CD4-positive, alpha-beta T cell treated with Interleukin-4 for 4 hours (primary cell): ENCODE results near the gene GMPPB.
A peak's percentile ranks its signal among the peaks of the same experiment; 100 is the strongest.
"Not testable (repeated sequence)": the region's sequence is repeated elsewhere in the genome, so short reads cannot be mapped to it uniquely, and the experiment has no call there.

ENCODE experiments used
- DNase-seq: peaks from one replicate; pipeline ENCODE4 v3.0.0-alpha.2; 2020

Gene GMPPB

DNA sequence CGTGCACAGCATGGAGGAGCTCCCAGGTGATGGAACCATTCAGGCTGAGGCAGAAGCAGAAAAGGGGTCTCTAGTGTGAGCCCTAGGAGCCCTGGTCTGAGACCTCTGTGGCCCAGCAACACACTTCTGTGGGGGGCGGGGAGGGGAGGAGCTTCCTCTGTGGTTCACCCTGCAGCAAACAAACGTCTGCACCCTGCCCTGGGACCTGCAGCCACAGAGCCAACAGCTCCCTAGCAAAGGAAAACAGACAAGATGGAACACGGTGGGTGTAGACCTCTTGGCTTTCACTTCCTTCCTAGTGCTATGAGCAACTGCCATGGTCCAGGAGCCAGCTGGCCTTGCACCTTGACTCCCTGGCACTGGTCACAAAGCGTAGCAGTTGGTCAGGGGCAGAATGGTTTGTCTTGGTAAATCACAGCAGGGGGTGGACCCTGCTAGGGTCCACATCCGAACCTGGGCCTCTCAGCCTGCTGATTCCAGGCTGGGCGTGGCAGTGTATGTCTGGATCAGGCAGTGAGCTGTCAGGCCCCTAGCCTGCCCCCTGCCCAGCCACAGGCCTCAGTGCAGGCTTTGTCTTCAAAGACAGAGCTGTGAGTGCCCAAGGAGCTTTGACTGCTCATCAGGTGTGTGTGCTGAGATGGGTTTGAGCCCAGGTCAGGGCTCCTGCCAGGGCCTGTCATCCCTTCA is 11.0 kb downstream of the GMPPB start:
- no peak for DNase-seq

DNA sequence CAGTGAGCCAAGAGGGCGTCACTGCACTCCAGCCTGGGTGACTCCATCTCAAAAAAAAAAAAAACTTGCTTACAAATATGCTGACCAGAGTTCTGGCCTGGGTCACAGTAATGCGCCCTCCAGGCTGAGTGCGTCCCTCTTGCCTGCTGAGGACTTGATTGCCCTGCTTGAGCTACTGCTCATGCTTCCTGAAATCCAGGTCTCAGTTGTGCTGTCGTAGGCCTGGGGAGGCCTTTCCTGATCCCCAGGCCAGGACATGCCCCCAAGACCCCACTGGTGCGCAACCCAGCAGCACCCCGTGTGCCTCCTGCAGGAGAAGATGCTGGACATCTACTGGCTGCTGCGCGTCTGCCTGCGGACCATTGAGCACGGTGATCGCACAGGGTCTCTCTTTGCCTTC is 11.6 kb downstream of the GMPPB start:
- DNase-seq, result no peak

DNA sequence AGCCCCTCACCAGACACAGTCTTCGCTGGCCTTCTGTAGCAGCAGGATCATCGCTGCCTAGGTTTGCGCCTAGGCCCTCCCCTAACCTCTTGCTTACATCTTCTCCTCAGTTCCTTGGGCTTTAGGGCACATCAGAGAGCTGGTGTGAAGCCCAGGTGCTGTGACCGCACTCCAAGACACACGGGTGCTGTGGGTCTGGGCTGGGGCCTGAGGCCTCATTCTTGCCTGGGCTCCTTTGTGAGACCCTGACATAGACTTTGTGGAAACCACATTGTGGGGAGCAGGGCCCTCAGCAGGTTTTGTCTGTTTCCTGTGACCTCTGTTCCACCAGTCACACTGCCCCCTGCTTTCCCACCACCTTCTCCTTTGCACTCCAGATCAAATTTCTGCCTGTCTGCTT is 12.3 kb downstream of the GMPPB start:
- no peak for DNase-seq

DNA sequence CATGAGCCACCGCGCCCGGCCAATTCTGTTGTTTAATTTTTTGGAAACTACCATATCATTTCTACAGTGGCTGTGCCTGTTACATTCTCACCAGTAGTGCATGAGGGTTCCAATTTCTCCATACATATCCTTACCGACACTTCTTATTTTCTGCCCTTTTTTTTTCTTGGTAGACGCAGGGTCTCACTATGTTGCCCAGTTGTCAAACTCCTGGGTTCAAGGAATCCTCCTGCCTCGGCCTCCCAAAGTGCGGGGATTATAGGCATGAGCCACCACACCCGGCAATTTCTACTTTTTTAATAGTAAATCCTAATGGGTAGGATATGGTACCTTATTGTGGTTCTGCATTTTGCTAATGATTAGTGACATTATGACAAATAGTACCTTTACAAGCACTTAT is 13.9 kb downstream of the GMPPB start:
- no peak for DNase-seq

DNA sequence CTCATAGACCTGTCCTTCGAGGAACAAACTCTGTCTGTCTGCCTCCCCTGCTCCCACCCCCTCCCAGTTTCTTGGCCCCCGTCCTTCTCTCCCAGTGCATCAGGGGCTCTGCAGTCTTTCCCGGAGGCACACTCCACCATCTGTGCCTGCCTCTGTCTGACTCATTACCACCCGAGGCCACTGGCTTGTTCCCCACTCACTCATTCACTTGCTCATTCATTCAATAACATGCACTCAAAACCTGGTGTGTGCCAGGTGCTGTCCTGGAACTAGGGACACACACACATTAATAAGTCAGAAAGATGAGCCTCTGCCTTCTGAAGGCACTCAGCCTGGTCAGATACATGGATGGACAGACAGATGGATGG is 16.7 kb downstream of the GMPPB start:
- no peak for DNase-seq

DNA sequence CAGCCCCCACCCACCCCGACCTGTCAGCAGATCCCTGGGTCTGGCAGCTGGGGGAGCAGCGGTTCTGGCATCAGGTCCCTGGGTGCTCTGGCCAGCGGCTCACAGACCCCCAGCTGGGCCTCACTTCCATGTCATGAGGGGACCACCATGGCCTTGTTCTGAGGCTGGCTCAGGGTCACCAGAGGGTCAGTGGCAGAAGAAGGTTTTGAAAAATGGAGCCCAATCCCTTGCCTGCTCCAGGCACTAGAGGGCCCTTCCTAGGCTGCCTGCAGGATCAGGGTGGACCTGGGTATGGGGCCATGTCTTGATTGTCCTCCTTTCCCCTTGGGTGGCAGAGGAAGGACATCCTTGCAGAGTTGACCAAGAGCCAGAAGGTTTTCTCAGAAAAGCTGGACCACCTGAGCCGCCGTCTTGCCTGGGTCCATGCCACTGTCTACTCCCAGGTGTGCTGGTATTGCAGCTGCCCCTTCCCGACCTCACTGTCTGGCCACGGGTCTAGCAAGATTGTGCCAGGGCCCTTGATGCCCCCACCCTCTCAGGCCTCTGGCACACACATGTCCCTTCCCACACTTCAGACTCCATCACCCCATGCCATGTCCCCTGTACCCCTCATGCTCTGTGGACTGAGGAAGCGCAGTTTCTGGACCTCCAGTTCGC is 17.2 kb downstream of the GMPPB start:
- DNase-seq, result no peak

DNA sequence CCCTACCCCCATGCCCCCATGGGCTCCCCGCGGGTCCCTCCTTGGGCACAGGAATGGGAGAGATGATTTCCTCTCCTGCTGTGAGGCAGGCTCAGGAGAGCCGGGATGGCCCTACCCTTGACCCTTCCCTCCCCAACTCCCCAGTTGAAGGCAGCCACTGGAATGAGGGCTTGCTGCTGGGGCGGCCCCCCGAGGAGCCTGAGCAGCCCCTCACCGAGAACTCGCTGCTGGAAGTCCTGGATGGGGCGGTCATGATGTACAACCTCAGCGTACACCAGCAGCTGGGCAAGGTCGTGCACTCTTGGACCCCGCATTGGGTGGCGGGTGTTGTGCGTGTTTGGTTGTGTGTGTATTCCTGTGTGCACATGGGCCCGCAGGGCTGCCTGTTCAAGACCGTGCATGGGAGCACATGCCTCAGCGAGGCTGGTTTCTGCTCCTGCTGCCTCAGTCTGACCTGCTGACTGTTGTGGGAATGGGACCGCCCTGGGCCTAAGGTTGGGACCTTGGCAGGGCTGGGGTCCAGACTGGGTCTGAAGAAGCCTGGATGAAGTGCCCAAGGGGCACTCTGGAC is 18.3 kb downstream of the GMPPB start:
- DNase-seq, result no peak

DNA sequence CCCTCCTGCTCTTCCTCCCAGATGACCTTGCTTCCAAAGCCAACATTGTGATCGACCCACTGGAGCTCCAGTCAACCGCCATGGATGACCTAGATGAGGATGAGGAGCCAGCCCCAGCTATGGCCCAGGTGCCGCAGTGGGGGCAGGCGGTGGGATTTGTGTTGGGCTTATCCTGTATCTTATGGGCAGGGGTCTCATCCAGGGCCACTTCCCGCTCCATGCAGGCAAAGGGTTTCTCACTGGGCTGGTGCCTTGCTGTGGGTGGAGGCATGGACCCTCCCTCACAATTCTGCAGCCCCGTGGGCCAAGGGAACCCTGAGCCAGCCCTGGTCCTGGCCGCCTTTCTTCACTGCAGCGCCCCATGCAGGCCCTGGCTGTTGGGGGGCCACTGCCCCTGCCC is 19.1 kb downstream of the GMPPB start:
- DNase-seq, result no peak

DNA sequence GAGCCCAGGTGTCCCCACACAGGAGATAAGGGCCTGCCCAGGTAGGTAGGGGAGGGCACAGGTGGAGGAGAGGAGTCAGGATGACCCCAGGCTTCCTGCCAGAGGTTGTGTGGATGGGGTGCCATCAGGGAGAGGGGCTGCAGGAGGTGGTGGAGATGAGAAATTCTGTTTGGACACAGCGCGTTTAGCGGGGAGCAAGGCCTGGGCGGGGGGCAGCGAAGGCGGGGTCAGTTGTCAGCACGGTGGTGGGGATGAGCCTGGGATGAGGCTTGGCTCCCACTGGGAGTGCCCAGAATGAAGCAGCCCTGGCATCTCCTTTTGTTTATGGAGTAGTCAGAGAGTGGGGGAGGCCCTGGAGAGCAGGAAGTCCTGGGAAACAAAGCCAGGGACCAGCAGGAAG is 19.8 kb downstream of the GMPPB start:
- no peak for DNase-seq

DNA sequence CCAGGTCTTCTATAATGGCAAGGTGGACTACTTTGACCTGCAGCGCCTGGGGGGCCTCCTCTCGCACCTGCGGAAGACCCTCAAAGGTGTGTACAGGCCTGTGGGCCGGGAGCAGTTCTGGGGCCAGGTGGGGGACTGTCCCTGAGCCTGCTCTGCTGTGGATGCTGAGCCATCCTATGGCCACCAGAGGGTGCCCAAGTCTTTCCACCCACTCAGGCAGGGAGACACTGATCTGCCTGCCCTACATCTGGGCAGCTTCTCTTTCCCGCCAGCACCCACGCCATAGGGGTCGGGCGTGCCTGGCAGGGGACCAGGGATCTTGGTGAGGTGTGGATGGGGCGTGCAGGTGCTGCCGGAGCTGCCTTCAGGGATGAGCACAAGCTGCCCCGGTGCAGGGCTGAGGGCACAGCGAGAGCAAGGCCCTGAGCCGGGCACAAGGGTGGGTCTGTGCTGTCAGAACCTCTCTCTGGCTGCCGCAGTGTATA is 20.3 kb downstream of the GMPPB start:
- DNase-seq, result peak; percentile 66

DNA sequence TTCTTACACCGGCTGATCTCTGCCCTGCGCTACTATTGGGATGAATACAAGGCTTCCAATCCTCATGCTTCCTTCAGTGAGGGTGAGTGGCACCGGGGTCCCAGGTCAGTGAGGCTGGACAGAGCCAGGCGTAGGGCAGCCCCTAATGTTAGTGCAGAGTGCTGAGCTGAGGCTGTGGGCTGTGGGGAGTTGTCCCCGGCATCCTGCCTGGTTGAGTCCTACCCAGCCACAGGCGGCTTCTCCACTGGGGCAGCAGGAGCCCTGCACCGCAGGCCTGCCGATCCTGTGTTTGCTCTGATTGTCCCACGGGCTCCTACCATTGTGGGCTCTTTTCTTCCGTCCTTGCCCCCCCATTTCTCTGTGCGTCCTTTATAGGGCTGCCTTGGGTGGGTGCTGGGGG is 21.1 kb downstream of the GMPPB start:
- DNase-seq, result no peak

DNA sequence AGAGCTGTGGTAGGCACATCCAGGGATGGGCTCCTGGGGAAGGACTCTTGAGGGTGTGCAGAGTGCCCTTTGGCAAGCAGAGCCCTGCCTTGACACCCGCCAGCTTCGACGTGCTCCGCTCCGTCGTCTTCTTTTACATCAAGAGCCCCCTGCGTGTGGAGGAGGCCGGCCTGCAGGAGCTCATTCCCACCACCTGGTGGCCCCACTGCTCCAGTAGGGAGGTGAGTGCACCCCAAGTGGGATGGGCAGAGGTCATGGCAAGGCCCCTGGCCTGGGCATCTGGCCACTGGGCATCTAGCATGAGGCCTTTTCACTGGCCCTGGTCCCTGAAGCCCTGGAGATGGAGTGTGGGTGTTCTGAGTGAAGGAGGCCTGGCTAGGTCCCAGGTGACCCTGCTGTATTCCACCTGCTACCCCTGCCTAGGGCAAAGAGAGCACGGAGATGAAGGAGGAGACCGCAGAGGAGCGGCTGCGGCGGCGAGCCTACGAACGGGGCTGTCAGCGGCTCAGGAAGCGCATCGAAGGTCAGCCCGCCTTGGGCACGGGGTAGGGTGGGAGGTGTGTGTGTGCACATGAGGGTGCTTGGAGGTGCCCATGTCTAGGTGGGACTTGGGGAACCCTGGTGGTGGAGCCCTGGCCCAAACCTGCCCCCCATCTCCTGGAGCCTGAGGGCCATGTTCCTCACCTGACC is 22.2 kb downstream of the GMPPB start:
- DNase-seq, result no peak

DNA sequence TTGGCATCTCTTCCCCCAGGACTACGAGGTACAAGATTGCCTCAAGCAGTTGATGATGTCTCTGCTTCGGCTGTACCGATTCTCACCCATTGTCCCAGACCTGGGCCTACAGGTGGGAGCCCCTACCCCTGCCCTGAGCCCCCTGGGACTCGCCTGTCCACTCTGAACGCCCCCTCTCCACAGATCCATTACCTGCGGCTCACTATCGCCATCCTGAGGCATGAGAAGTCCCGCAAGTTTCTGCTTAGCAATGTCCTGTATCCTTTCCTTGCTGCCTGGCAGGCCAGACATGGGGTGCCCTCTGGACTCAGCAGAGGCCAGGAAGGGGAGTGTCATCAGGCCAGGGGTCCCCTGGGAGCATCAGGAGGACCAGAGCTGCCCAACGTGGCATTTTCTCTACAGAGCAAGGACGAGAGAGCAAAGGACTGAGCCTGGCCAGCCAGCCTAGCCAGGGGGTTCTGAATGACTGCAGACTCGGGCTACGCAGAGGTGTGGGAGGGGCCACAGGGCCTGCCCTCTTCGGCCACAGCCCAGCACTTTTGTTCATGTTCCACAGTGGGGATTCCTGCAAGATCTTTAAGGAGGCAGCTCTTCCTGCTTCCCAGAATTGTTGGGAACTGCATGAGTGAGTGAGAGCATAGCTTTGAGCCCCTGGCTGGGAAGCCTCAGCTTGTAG is 23.2 kb downstream of the GMPPB start:
- DNase-seq, result no peak

DNA sequence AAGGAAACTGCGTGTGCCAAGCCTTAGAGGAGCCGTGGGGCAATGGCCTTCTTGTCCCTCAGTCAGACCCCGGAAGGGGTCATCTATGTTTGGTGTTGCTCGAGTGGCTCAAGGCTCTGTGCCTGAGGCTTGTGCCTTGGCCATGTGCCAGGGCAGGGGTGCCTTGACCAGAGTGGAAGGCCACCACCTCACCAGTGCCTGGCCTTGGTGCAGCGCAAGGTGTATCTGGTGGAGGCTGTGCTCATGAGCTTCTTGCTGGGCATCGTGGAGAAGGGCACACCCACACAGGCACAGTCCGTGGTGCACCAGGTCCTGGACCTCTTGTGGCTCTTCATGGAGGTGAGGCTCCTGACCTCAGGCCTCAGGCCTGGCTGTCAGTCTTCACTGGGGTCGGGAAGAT is 23.7 kb downstream of the GMPPB start:
- no peak for DNase-seq

DNA sequence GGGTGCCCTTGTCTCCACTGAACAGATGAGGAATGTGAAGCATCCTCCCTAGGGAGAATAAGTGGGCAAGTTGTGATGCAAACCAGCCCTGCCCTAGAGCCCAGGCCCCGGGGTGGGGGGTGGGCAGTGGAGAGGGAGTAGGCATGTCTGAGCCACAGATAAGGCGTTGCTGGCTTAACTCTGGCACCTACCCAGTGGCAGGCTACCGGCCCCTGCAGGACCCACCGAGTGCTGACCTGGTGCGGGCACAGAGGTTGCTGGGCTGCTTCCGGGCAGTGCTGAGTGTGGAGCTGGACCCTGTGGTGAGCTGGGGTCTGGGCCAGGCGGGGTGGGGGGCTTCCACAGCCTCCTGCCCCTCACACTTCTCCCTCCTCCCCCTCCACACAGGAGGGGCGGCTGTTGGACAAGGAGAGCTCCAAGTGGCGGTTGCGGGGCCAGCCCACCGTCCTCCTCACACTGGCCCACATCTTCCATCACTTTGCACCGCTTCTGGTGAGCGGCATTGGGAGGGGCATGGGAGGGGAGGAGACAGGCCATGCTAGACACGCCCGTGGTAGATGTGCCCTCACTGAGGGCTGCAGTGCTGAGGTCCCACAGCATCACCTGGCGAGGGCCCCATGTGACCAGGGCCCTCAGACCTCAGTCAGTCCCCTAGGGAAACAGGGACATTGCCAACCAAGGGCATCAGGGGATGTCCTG is 24.3 kb downstream of the GMPPB start:
- DNase-seq, result no peak

DNA sequence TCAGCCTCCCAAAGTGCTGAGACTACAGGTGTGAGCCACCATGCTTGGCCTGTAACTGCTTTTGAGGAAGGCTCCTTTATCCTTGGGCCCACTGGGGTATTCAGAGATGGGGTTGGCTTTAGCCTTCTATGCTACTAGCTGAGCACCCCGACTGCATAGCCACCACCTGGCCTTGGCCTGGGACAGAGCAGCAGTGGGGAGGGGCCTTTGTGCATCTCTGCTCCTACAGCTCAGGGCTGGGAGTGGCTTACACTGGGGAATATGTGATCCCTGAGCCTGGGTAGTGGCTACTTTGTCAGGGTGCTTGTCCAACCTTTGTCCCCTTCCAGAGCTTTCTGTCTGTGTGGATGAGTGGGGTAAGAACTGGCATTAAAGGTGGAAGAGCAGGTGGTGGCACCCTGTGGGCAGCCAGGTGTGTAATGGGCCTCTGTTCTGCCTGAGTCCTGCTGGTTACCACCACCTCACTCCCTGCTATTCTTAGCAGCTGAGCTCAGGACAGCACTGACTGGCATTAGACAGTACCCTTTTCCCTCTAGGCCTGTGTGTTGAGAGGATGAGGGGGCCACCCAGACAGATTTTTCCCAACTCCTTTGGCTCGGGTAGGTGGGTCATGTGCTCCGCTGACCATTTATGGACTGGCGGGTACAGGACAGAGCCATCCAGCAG is 28.3 kb downstream of the GMPPB start:
- not testable (repeated sequence) for DNase-seq

DNA sequence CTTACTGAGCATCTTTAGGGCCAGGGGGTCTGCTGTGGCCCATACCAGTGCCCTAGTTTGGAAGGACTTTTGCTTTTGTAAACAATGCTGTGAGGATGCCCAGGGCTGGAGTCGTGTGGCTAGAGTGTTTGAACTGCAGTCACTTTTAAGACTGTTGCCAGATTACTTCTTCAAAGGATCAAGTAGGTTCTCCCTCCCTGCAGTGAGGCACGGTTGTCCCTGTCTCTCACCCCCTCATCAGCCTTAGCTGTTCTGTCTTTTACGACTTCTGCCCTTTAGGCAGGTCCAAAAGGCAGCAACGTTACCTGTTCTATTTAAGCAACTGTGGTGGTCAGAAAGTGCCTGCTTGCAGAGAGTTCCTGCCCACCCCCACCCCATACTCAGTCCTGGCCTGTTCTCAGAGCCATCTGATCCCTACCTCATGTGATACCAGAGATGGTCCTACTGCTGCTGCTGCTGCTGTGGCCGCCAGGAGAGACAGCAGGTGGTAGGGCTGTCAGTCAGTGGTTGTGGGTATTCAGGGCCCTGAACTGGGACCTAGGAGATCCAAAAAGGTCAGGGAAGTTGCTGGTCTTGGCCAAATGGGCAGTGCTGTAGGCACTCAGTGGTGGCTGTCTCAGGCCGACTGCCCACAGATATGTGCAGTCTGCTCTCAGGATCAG is 29.2 kb downstream of the GMPPB start:
- DNase-seq, result not testable (repeated sequence)

DNA sequence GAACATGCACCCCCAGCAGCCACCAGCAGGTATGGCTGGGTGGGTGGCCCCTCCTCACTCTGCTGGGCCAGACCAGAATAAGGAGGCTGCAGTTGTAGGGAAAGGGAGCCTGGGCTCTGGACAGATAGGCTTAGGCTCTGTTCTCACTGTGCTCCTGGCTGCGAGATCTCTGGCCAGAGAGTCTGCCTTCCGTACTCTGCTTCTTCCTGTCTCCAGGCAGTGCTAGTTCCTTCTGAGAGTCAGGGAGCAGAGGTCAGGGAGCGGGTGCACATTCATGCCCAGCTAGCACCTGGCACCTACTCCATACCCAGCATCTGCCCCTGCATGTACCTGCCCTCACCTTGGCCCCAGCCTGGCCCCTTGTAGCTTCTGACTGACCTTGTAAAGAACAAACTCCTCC is 32.3 kb downstream of the GMPPB start:
- not testable (repeated sequence) for DNase-seq

DNA sequence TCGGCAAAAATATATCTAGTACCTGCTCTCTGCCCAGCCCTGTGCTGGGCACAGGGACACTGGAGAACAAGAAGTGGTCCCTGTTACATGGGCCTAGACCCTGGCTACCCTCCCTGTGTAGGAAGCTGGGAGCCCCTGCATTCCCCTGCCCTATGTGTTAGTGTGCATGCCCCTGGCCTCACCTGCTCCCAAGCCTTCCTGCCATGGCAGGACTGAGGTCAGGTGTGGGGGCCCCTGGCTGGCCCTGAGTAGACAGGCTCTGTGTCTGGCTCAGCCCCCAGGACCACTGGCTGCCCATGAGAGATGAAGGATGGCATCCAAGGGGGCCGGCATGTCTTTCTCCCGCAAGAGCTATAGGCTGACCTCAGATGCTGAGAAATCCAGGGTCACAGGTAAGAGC is 32.9 kb downstream of the GMPPB start:
- not testable (repeated sequence) for DNase-seq

DNA sequence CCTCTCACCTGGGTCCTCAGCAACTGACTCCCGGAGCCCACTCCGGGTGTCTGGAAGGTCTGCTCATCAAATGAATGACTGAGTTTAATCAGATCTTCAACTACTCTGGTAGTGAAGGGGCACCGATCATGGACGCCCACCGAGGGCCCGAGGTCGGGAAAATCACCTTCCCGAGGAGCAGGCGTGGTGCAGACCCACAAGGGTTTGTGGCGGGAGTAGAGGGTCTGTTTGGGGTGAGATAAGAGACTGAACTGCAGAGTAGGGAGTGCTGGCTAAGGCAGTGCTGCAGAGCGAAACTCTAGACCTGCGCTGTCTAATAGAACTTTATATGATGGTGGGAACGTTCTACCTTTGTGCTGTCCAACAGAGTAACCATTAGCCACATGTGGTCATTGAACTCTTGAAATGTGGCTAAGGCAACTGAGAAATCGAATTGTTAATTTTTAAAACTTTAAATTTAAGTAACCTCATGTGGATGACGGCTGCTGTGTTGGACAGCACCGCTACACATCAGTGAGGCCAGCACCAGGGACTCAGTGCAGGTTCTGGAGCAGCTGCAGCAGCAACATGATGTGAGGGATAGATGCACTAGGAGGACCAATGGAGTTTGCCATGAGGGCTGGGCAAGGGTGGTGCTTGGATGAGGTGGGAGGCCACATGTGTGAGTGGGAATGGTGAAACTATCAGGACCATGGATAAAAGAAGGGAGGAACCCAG is 33.7 kb downstream of the GMPPB start:
- not testable (repeated sequence) for DNase-seq
